ENCODE data around the gene EPS8.

The EPS8 gene

DNA sequence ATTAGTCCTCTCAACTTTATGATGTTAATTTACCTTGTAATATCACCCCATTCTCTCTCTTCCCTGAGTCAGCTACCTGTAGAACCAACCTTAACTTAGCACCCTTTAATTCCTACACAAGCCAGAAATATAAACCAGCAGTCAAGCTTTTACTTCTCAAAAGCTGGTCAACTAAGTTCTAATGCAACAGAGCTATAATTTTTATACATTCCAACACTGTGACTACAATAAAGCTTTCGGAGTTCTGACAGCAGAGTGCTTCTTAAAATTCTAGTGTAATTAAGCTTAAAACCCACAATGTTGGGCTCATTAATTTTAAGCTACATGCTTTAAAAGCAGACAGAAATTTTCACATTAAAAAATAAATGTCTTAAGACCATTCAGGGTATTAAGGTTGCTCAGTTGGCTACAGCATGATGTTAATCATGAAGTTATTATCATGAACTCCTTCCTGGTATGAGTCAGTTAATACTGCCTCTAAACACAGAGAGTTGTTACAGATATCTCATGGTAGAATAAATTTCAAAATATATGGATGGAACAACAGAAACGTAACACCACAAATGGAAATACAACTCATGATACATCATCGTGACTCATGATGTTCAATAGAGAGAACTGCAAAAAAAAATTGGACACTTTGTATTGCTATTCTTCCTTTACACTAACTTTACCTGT is 126.7 kb downstream of the EPS8 start:
- no peak for TF ChIP-seq ZFX (IDR thresholded peaks at IDR 0.05)
- TF ChIP-seq, protein P1, sequence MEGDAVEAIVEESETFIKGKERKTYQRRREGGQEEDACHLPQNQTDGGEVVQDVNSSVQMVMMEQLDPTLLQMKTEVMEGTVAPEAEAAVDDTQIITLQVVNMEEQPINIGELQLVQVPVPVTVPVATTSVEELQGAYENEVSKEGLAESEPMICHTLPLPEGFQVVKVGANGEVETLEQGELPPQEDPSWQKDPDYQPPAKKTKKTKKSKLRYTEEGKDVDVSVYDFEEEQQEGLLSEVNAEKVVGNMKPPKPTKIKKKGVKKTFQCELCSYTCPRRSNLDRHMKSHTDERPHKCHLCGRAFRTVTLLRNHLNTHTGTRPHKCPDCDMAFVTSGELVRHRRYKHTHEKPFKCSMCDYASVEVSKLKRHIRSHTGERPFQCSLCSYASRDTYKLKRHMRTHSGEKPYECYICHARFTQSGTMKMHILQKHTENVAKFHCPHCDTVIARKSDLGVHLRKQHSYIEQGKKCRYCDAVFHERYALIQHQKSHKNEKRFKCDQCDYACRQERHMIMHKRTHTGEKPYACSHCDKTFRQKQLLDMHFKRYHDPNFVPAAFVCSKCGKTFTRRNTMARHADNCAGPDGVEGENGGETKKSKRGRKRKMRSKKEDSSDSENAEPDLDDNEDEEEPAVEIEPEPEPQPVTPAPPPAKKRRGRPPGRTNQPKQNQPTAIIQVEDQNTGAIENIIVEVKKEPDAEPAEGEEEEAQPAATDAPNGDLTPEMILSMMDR (conservative IDR thresholded peaks at IDR 0.05), result no peak
- no peak overlapping the region for H3K27ac ChIP-seq

DNA sequence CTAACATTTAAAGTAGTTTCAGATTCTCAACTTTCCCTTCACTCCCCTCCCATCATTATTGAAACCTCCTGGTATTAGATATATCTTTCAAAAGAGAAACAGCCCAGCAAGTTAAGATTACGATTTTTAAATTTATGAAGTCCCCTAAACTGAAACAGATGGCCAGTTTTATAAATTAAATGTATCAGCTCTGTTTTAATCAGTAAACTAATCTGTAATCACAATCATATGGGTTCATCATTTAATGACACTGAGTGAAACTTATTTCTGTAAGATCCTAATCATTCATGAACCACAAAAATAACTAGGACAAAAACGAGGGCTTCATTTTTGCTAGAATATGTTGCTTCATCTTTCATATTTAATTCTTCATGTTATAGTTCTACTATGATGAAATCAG is 137.8 kb downstream of the EPS8 start:
- no peak for TF ChIP-seq ZFX (IDR thresholded peaks at IDR 0.05)
- TF ChIP-seq, protein P1 (conservative IDR thresholded peaks at IDR 0.05), result no peak
- H3K27ac ChIP-seq, result no peak overlapping the region

DNA sequence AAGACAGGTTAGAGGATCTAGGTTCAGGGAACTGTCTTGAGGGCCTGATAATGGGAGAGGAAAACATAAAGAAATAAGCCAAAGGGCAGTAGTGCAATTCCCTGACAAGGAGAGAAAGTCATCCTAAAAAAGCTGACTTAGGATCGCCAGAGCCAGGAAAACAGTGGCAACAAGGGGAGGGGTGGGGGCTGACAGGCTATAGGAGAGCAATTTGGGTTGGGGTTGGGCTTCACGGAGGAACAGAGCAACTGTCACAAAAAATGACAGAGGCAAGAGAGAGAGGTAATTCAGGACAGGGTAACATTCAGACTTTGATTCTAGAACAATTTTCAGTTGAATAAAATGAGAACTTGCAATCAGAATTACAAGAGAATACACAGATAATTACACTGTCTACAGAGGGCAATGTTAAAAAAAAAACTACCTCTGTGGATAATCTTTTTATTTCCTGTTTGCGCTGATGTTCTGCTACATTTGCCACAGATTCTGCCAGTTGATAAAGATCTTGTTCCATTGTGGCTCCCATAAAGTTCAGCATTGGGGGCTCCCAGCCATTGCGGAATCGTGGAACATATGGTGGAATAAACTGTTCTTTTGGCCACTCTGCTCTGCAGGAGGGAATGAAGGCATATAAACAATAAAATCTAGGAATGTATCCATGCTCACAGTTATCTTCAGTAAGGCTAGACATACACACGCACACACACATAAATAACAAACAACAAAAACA is 138.6 kb downstream of the EPS8 start:
- H3K27ac ChIP-seq, result no peak overlapping the region
- TF ChIP-seq, protein P1 (conservative IDR thresholded peaks at IDR 0.05), result no peak
- no peak for TF ChIP-seq ZFX (IDR thresholded peaks at IDR 0.05)

DNA sequence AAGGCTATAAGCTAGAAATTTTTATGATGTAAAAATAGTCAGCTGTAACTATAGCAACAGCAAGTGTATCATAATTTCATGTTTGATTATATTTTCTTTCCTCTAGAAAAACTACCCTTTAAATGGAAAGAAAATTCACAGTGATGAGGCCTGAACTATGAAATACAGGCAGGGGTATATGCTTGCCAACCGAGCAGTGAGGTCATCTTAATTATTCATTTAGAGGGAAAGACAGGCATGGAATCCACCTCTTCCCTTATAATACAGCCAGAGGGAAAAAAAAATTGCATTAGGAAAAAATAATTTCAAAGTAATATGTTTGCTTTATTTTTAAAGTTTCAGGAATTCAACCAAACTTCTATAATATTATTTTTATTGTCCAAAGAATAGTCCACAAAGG is 139.8 kb downstream of the EPS8 start:
- TF ChIP-seq ZFX (IDR thresholded peaks at IDR 0.05), result no peak
- TF ChIP-seq, protein P1 (conservative IDR thresholded peaks at IDR 0.05), result no peak
- H3K27ac ChIP-seq, result no peak overlapping the region

DNA sequence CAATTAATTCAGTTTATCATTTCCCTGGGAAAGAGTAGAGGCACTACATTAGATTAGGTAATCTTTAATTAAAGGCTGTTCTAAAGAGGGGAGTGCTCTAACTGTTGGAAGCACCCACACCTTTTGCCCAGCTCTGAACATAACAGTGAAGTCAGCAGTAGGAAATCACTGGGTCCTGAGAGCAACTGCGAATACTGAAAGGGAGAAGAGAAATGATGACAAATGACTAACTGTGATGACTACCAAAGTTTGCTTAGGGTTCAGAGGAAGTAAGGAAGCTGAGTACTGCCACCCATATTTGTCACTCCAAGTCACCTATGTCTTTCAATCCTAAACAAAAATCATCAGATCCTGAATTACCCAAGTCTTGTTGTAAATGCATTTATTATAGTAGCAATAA is 140.6 kb downstream of the EPS8 start:
- no peak overlapping the region for H3K27ac ChIP-seq
- TF ChIP-seq, protein P1 (conservative IDR thresholded peaks at IDR 0.05), result no peak
- no peak for TF ChIP-seq ZFX (IDR thresholded peaks at IDR 0.05)

DNA sequence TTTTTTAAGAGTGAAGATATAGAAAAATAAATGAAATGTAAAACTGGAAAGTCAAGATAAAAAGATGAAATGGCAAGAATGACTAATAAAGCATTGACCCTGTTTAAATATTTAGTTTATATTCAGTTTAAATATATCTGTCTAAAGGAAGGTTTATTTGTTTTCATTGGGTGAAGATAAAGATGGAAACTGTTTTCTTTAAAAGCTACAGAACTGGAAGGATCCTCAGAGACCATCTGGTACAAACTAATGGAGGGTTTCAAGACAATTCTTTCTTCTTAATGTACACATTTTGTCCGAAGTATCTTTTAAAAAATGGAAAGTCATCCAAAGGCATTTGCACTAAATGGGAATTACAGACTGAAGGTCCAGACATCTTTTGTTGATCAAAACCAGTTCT is 142.6 kb downstream of the EPS8 start:
- H3K27ac ChIP-seq, result no peak overlapping the region
- TF ChIP-seq ZFX (IDR thresholded peaks at IDR 0.05), result no peak
- TF ChIP-seq, protein P1 (conservative IDR thresholded peaks at IDR 0.05), result no peak

DNA sequence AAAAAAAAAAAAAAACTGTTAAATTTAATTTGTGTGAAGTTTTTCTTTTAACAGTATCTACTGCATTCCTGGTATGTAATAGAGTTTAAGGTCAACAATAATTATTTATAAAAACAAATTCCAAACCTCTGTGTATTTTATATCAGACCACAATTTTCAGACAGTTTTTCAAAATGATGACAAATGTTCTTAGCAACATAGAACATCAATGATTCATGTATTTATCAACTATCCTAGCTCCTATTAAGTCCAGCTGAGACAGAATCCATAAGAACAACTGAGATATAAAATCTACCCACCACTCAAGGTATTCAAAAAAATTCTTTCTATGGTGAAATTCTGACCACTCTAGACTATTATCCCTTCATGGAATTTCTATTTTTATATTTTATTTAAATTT is 144.5 kb downstream of the EPS8 start:
- H3K27ac ChIP-seq, result no peak overlapping the region
- TF ChIP-seq ZFX (IDR thresholded peaks at IDR 0.05), result no peak
- TF ChIP-seq, protein P1 (conservative IDR thresholded peaks at IDR 0.05), result no peak

Data from C4-2B (cell line).